Stimulated activated CD4-positive, alpha-beta T cell treated with anti-CD3 and anti-CD28 coated beads, Interleukin-15, amount 100 ng/mL, for 24 hours (primary cell): ENCODE data around the gene HECA.
"Not testable (repeated sequence)": the region's sequence is repeated elsewhere in the genome, so short reads cannot be mapped to it uniquely, and the experiment has no call there.

Source experiments
- DNase-seq: peaks from one replicate; pipeline ENCODE4 v3.0.0-alpha.2; 2020

HECA gene

GRCh38 chr6:139135578-139136545, 982 bp downstream of the HECA start:
- peak; percentile 75 for DNase-seq

DNA sequence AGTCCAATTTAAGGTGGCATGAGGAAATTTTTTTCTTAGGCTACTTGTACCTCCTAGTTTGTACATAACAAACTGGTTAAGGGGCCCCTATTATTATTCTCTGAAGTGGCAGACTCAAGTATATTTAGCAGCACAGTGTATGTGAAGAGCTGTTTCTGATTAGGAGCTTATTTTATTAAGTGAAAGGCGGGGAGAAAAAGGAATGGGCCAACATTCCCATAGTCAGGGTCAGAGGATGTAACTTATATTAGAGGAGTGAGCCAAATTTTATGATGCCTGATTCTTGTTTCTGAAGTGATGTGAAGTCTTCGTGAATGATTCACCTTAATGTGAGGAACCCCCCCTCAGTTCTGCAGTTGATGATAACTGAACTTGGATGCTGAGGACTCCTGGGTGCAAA, 2.8 kb downstream of the HECA start:
- DNase-seq: no peak

DNA sequence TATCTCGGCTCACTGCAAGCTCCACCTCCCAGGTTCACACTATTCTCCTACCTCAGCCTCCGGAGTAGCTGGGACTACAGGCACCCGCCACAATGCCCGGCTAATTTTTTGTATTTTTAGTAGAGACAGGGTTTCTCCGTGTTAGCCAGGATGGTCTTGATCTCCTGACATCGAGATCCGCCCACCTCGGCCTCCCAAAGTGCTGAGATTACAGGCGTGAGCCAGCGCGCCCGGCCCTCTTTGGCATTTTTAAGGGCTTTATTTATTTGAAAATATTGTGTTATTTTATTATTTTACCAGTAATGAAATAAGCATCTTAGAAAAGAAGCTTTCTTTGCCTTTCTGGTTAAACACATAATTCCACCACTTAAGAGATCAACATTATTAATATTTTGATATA, 6.0 kb downstream of the HECA start:
- not testable (repeated sequence) for DNase-seq

DNA sequence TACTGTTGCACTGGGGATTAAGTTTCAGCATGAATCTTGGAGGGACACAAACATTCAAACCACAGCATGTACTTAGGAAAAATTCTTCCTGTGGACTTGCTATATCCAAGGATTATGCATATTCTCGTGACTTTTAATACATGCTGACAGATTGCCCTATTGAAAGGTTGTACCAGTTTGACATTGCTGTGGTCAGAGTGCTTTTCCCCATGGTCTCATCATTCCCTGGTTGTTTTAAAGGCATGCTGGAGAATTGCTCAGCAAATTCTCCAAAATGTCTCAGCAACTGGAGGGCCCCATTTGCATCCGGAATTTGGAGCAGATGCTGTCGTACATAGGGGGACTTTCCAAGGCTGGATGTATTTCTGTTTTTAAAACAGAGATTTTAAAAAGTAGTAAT, 7.4 kb downstream of the HECA start:
- DNase-seq: no peak

DNA sequence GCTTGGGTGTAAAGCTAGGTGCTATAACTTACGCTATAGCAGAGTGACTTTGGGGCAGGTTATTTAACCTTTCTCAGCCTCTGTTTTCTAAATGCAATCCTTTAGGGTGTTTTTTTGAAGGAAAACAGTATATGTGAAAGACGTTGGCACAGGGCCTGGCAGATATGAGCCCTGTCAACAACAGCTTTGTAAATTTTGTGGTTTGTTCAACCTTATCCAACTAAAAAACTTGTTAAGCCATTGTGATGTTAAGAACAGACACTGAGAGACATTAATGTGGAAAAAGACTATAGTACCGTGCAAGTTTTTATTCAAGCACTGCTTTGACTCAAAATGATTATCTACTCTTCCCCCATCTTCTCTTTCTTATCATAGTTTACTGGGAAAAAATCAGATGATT, 8.2 kb downstream of the HECA start:
- no peak for DNase-seq

GRCh38 chr6:139144490-139145085, 9.7 kb downstream of the HECA start:
- DNase-seq: peak; percentile 62

GRCh38 chr6:139145661-139146060, 10.8 kb downstream of the HECA start:
- no peak for DNase-seq

DNA sequence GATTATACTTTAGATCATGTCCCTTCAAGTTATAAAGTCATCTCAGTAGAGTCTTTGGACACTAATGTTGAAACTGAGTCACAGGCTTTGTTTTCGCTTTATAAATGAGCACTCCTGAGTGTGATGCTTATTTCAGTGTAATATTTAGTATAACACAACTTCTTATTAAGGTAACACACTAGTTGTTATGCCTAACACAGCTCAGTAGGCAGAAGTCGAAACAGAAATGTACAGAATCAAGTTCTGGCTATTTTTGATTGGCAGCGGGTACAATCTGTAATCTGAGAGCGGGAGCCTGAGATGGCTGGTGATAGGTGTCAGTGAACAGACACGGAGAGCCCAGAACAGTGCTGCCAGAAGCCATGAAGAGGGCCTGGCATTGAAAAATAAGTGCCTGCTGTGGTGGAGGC, 11.4 kb downstream of the HECA start:
- DNase-seq: peak; percentile 48

- DNase-seq: no peak
Observed at GRCh38 chr6:139147628-139148027, 12.7 kb downstream of the HECA start.

- DNase-seq: no peak
Observed at GRCh38 chr6:139148557-139149235, 13.8 kb downstream of the HECA start.

- DNase-seq: no peak
Observed at GRCh38 chr6:139149383-139149782, 14.5 kb downstream of the HECA start.

DNA sequence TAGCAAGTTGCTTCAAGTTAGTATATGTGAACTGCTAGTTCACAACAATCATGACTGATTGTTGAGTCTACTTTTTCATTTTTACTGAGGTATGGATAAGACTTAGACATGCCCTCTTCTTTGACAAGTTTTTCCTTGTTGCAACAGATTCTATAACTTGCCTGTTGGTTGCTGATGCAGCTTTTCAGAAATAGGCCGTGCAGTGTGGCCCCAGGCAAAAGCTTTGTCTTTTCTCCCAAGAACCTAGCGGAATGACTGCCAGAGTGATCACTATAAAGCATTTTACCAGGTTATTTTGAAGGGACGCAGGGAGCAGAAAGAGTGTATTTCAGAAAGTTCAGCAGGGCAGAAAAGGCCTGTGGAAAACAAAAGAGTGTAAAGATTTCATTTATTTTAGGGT, 16.0 kb downstream of the HECA start:
- DNase-seq: no peak

DNA sequence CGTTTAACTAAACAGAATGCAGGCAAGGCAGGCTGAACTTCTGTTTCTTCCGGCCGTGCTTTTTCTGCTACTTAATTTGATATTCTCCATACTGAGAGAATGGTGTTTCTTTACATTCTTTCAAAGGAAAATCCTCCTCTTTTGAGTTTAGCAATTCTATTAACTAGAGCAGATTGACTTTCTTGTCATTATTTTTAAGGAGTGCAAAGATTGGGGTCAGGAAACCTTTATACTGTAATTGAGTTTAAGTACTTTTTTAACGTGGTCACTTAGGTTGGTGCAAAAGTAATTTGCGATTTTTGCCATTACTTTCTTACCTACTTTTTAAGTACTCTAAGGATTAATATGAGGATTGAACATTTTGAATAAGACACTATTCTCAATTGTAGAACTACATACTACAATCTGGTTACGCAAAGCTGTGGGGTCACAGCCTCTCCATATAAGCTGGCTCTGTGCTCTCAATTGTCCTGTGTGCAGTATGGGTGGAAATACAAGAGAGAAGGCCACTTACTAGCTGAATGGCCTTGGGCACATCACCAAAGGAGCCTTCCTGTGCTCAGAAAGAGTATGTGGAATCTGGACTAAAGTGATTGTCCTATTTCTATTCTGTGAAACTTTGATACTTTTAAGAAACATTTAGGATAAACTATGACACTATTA, 16.7 kb downstream of the HECA start:
- DNase-seq: no peak

DNA sequence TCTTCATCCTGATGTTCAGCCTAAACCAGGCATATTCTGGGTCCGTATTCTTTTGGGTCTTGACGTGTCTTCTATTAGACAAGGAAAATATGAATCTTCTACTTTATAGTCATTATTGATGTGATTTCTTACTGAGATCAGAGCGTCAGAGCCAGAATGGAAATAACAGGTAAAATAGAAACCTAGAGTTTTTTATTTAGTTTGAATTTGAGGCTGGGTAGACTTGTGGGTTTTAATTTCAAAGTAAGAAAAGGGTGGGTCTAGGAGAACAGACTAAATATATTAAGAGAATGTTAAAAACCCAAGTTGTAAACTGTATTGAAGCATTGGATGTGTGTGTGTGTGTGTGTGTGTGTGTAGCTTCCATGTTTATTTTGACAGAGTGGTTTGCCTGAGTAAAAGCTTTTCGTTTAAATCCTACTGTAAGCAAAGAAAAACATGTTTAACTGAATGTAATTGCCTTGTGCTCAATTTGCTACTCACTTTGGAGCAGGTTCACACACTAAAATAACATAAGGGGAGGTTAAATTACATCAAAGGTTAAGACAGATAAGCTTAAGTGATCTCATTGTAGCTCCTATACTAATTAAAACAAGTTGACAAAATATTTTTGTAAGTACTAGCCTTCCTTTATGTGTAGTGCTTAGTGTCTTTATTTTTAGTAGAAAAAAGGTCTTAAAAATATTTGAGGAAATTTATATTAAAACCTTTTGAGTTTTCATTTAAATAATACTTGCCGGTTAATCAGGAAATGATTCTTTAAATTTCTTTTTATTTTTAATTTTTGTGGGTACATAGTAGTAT, 17.4 kb downstream of the HECA start:
- DNase-seq: no peak

DNA sequence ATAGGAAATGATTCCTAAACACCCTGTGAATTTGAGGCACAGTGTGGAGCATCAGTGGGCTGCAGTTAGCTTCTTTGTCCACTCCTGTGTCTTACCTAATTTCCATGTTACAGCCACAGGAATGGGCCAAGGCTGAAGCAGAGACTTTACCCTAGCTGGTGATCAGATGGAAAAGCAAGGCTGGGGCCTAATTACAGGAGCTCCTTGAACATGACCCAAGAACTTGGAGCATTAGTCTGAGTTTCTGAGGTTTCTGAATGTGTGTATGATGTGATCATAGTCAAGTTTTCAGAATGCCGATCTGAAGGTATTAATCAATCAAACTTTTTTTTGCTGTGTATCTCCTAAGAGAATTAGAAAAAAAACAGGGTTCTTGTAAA, 18.0 kb downstream of the HECA start:
- peak; percentile 43 for DNase-seq

- no peak for DNase-seq
Observed at GRCh38 chr6:139153855-139154254, 19.0 kb downstream of the HECA start.

- DNase-seq: no peak
Observed at GRCh38 chr6:139154881-139155547, 20.1 kb downstream of the HECA start.

- no peak for DNase-seq
Observed at GRCh38 chr6:139156102-139156501, 21.2 kb downstream of the HECA start.

DNA sequence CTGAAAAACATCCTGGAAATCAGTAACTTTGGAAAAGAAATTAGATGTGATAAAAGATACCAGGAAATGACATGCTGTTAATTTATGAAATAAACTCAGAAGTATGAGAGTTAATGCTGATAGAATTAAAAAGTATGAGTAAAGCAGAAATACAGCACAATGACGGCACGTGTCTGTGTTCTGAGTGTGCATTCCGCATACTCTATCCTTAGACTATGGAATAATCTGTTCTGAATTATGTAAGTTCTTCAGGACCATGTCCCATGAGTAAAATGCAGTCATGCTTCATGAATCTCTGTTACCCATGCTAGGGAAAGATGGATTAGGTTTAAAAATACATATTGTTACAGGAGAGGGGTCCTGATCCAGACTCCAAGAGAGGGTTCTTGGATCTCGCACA, 21.7 kb downstream of the HECA start:
- DNase-seq: no peak

DNA sequence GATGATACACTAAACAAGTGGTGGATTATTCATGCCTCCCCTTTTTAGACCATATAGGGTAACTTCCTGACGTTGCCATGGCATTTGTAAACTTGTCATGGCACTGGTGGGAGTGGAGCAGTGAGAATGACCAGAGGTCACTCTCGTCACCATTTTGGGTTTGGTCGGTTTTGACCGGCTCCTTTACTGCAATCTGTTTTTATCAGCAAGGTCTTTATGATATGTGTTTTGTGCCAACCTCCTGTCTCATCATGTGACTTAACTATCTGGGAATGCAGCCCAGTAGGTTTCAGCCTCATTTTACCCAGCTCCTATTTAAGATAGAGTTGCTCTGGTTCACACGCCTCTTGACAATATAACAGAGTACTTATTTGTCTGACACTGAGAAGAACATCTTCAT, 22.2 kb downstream of the HECA start:
- DNase-seq: not testable (repeated sequence)

DNA sequence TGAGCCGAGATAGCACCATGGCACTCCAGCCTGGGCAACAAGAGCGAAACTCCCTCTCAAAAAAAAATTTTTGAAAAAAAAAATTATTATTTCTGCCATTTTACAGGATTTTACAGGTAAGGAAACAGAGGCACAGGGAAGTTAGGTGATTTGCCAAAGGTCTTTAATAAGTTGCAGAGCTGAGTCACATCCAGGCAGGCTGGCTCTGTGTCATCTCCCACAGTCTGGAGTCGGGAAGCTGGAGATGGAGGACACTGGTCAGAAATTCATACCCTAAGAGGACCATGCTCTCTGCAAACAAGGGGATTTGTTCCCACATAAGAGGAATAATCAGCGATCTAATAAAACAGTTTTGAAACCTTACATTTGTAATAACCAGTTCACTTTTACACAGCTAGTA, 24.1 kb downstream of the HECA start:
- DNase-seq: no peak

- DNase-seq: peak; percentile 31
Observed at GRCh38 chr6:139161169-139161568, 26.3 kb downstream of the HECA start.
